Stimulated activated naive CD4-positive, alpha-beta T cell (primary cell): Measurements from ENCODE around the gene ZRSR2.
"Not testable (repeated sequence)": the region's sequence is repeated elsewhere in the genome, so short reads cannot be mapped to it uniquely, and the experiment has no call there.

Experiments
- DNase-seq, 6 experiments: peaks; one replicate each; lab custom pipeline; 2025; lab: John Stamatoyannopoulos, UW

The ZRSR2 gene

GRCh38 chrX:15790769-15791290 is 546 bp downstream of the ZRSR2 start:
- DNase-seq: peak in 1 of 6 experiments; percentile 57

GRCh38 chrX:15797707-15798106 is 7.4 kb downstream of the ZRSR2 start:
- no peak for DNase-seq

- DNase-seq: no peak
These were observed 14.3 kb downstream of the ZRSR2 start for GRCh38 chrX:15804563-15804962.

- no peak for DNase-seq
These were observed 18.0 kb downstream of the ZRSR2 start for GRCh38 chrX:15808254-15808653.

GRCh38 chrX:15812192-15812938 is 22.1 kb downstream of the ZRSR2 start:
- DNase-seq: no peak

- no peak for DNase-seq
These were observed 23.1 kb downstream of the ZRSR2 start for GRCh38 chrX:15813416-15813815.

GRCh38 chrX:15814771-15815365 is 24.6 kb downstream of the ZRSR2 start:
- no peak for DNase-seq

- DNase-seq: peak in 2 of 6 experiments; percentile 7 to 14
These were observed 25.6 kb downstream of the ZRSR2 start for GRCh38 chrX:15815779-15816437.

- no peak for DNase-seq
These were observed 26.1 kb downstream of the ZRSR2 start for GRCh38 chrX:15816438-15816809.

GRCh38 chrX:15816886-15817285 is 26.6 kb downstream of the ZRSR2 start:
- DNase-seq: peak in 4 of 6 experiments; percentile 1 to 32 (median 16)

GRCh38 chrX:15820106-15821073 is 30.1 kb downstream of the ZRSR2 start:
- DNase-seq: no peak

GRCh38 chrX:15822922-15823321 is 32.6 kb downstream of the ZRSR2 start:
- DNase-seq: no peak

- no peak for DNase-seq
These were observed 35.7 kb downstream of the ZRSR2 start for GRCh38 chrX:15825936-15826335.

GRCh38 chrX:15829217-15829616 is 38.9 kb downstream of the ZRSR2 start:
- no peak for DNase-seq

GRCh38 chrX:15831347-15831746 is 41.1 kb downstream of the ZRSR2 start:
- not testable (repeated sequence) for DNase-seq

- no peak for DNase-seq
These were observed 43.8 kb downstream of the ZRSR2 start for GRCh38 chrX:15834053-15834452.

- no peak for DNase-seq
These were observed 44.7 kb downstream of the ZRSR2 start for GRCh38 chrX:15834827-15835595.

- peak in 2 of 6 experiments; percentile 3 to 16 for DNase-seq
These were observed 47.7 kb downstream of the ZRSR2 start for GRCh38 chrX:15838017-15838416.

GRCh38 chrX:15841853-15842516 is 51.7 kb downstream of the ZRSR2 start:
- no peak for DNase-seq

- DNase-seq: no peak
These were observed 53.7 kb downstream of the ZRSR2 start for GRCh38 chrX:15843960-15844359.
